Tibial nerve (tissue), 4 donors: ENCODE results near the gene RNF220.

Experiments
- EP300 ChIP-seq, 2 donors: sonication (generic); formaldehyde crosslinking; IDR thresholded peaks; one replicate each; pipeline ENCODE4 v1.6.1; 2017; ENCODE audit warnings: antibody characterized with exemption in 2 of 2, mild to moderate bottlenecking in 1 of 2
- POLR2A ChIP-seq, 2 donors: fragments of 450-650 bp; IDR thresholded peaks; one replicate each; pipeline ENCODE4 v1.6.1; 2017; ENCODE audit warnings: antibody characterized with exemption in 2 of 2, mild to moderate bottlenecking in 2 of 2, moderate library complexity in 2 of 2
- TF ChIP-seq, protein P1 (sequence below), 5 experiments: fragments of 200-600 bp in 3 of 5; fragments of 450-650 bp in 2 of 5; sonication (generic) in 3 of 5; IDR thresholded peaks; one replicate each; pipeline ENCODE4 v1.5.1; 2016 to 2019; ENCODE audit warnings: antibody characterized with exemption in 5 of 5, mild to moderate bottlenecking in 3 of 5, moderate library complexity in 2 of 5

GRCh38 chr1:44602634-44603628, 197.9 kb downstream of the RNF220 start:
- TF ChIP-seq EP300 (IDR thresholded peaks at IDR 0.05) (no peak), POLR2A (IDR thresholded peaks at IDR 0.05) (no peak)
- TF ChIP-seq, protein P1, sequence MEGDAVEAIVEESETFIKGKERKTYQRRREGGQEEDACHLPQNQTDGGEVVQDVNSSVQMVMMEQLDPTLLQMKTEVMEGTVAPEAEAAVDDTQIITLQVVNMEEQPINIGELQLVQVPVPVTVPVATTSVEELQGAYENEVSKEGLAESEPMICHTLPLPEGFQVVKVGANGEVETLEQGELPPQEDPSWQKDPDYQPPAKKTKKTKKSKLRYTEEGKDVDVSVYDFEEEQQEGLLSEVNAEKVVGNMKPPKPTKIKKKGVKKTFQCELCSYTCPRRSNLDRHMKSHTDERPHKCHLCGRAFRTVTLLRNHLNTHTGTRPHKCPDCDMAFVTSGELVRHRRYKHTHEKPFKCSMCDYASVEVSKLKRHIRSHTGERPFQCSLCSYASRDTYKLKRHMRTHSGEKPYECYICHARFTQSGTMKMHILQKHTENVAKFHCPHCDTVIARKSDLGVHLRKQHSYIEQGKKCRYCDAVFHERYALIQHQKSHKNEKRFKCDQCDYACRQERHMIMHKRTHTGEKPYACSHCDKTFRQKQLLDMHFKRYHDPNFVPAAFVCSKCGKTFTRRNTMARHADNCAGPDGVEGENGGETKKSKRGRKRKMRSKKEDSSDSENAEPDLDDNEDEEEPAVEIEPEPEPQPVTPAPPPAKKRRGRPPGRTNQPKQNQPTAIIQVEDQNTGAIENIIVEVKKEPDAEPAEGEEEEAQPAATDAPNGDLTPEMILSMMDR (IDR thresholded peaks at IDR 0.05), result no peak
